GM12872 (cell line): Measurements from ENCODE around the gene MICAL2.

Experiments
- CTCF ChIP-seq: IDR thresholded peaks from 3 replicates; pipeline ENCODE4 v1.5.1; 2011; ENCODE audit warnings: low read depth, mild to moderate bottlenecking, low read length, moderate library complexity; ENCODE audit not compliant: insufficient read depth

MICAL2 gene

DNA sequence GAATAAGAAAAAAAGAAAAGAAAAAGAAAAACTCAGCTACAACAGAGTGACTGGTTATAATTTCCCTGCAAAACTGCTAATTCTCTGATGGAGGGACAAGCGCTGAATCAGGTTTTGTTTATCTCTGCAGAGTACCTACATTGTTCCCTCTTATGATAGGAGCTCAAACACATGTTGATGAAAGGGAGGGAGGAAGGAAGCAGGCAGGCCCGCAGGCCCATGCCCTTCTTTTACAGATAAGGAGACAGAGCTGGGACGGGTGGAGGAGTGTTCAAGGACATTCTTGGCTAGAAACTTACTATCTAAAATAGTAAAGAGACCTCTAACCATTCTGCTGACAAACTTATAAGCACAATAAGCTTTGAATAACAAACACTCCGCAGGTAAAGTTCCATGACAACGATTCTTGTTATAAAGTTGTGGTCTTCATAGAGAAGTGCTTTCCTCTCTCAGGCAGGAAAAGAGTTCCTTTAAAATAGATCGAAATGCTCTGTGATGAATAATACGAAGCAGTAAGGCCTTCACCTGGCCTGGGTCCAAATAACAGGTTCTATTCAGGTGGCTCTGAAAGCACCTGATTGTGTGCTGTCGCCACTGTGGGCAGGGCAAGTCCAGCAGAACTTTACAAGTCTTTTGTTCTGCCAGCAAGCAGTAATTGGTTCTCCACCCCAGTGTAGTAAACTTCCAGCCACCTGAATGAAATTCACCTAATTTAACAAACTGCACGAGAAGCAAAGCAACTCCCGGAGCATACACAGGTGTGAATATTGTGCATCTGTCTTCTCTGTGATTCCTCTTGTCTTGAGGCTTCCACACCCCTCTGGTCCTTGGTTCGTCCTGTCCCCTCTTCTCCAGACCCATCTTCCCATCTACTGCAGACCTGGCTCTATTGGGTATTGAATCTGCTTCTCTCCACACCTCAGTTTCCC is 15.3 kb upstream of the MICAL2 start:
- TF ChIP-seq CTCF = no peak

DNA sequence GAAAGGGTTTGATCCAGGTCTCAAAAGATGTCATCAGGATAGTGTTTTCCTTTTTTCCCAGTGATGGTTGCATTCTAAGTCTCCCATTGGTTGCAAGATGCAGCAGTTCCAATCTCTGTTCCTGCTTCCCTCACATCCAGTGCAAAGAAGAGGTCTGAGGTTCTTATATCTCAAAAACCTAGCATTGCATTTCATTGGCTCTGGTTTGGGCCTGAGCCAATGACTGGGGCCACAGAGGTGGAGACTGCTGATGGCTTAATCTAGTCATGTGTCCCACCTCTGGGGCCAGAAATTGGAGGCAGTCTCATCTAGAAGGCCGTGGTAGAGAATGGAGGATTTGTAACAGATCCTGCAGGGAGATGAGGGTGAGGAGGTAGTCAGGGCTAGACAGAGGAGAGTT is 13.2 kb upstream of the MICAL2 start:
- TF ChIP-seq CTCF = no peak

DNA sequence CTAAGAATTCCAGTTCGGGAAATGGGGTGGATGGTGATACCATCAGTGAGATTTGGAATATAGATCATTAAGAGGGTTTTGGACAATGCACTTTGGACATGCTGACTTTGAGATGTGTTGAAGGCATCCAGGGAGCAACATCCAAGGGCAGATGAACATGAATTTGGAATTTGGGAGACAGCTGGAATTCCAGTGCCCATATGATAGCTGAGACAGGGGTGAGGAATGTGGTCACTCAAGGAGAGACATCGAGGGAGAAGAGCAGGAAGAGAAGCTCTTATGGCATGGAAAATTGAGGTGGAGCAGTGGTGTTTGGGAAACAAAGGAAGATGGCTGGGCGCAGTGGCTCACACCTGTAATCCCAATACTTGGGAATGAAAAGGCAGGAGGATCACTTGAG is 11.8 kb upstream of the MICAL2 start:
- no peak for TF ChIP-seq CTCF

GRCh38 chr11:12099132-12099873 is 11.1 kb upstream of the MICAL2 start:
- no peak for TF ChIP-seq CTCF

- no peak for TF ChIP-seq CTCF
Observed at GRCh38 chr11:12100429-12100828, 10.0 kb upstream of the MICAL2 start.

GRCh38 chr11:12100841-12101242 is 9.5 kb upstream of the MICAL2 start:
- no peak for TF ChIP-seq CTCF

GRCh38 chr11:12101318-12101717 is 9.1 kb upstream of the MICAL2 start:
- no peak for TF ChIP-seq CTCF
